Hepatocyte (in vitro differentiated cells): ENCODE results near the gene F2. TPM values are rescaled to one million over a fixed set of nuclear protein-coding genes. Genes with fewer than 3 reads are reported as not detected.
"Not testable (repeated sequence)": the region's sequence is repeated elsewhere in the genome, so short reads cannot be mapped to it uniquely, and the experiment has no call there.

Source experiments
- DNase-seq: peaks from one replicate; pipeline ENCODE4 v3.0.0-alpha.2; 2016; ENCODE audit warnings: low spot score
- H2AFZ ChIP-seq: fragments of 200-600 bp; sonication (generic); 2 replicates; pipeline ENCODE4 v1.6.0; 2016; ENCODE audit warnings: antibody characterized with exemption, mild to moderate bottlenecking
- H3K27ac ChIP-seq: fragments of 200-600 bp; sonication (generic); 2 replicates; pipeline ENCODE4 v1.5.1; 2016; ENCODE audit warnings: mild to moderate bottlenecking
- H3K27me3 ChIP-seq: fragments of 200-600 bp; sonication (generic); 2 replicates; pipeline ENCODE4 v1.6.1; 2016
- H3K36me3 ChIP-seq: fragments of 200-600 bp; sonication (generic); replicated peaks from 2 replicates; pipeline ENCODE4 v1.5.1; 2016; ENCODE audit warnings: low read depth; ENCODE audit not compliant: insufficient read depth
- H3K4me1 ChIP-seq: fragments of 200-600 bp; sonication (generic); 2 replicates; pipeline ENCODE4 v1.5.1; 2016; ENCODE audit warnings: mild to moderate bottlenecking, moderate library complexity; ENCODE audit not compliant: insufficient read depth
- H3K4me2 ChIP-seq: fragments of 200-600 bp; sonication (generic); 2 replicates; pipeline ENCODE4 v1.6.0; 2016
- H3K4me3 ChIP-seq: fragments of 200-600 bp; sonication (generic); 2 replicates; pipeline ENCODE4 v1.5.1; 2016; ENCODE audit warnings: mild to moderate bottlenecking
- H3K79me2 ChIP-seq: fragments of 200-600 bp; sonication (generic); 2 replicates; pipeline ENCODE4 v1.6.0; 2017; ENCODE audit warnings: mild to moderate bottlenecking
- H3K9me2 ChIP-seq: fragments of 200-600 bp; sonication (generic); replicated peaks from 2 replicates; pipeline ENCODE4 v1.6.0; 2017; ENCODE audit warnings: mild to moderate bottlenecking; ENCODE audit not compliant: insufficient read depth
- H3K9me3 ChIP-seq: fragments of 200-600 bp; sonication (generic); 2 replicates; pipeline ENCODE4 v1.5.1; 2016; ENCODE audit warnings: low read depth, mild to moderate bottlenecking
- H4K20me1 ChIP-seq: fragments of 200-600 bp; sonication (generic); 2 replicates; pipeline ENCODE4 v1.6.0; 2016; ENCODE audit warnings: mild to moderate bottlenecking; ENCODE audit not compliant: insufficient read depth, poor library complexity, severe bottlenecking
- CTCF ChIP-seq: fragments of 200-600 bp; sonication (generic); IDR thresholded peaks from 2 replicates; pipeline ENCODE4 v1.5.1; 2016; ENCODE audit warnings: antibody characterized with exemption, mild to moderate bottlenecking; ENCODE audit not compliant: poor library complexity
- EZH2 ChIP-seq: fragments of 200-600 bp; sonication (generic); IDR thresholded peaks from 2 replicates; pipeline ENCODE4 v1.6.1; 2016; ENCODE audit warnings: antibody characterized with exemption, mild to moderate bottlenecking, borderline replicate concordance
- EZH2phosphoT487 ChIP-seq: fragments of 200-600 bp; sonication (generic); IDR thresholded peaks from one replicate; pipeline ENCODE4 v1.6.1; 2018; ENCODE audit warnings: antibody characterized with exemption, mild to moderate bottlenecking, low read depth, moderate library complexity; ENCODE audit not compliant: unreplicated experiment, severe bottlenecking
- WGBS: methylation state at CpG from one replicate; pipeline ENCODE4 v1.1.6; 2016; ENCODE audit warnings: low lambda C conversion rate; ENCODE audit errors: missing lambda C conversion rate; 5-methylcytosine and 5-hydroxymethylcytosine counted together
- polyA plus RNA-seq: library from polyadenylated mRNA; unstranded; fragments of >200 nt; fragmentation: Nextera tagmentation; extraction: Ambion mirVana; gene quantifications from 2 replicates; pipeline ENCODE4 v1.2.1, GENCODE V29; 2016
- total RNA-seq: library from RNA; depleted of rRNA; stranded (reverse); fragments of >200 nt; gene quantifications from 2 replicates; pipeline ENCODE4 v1.2.3, GENCODE V29; 2014

The F2 gene
- 79.7 and 85.9 TPM in 2 replicates for total RNA-seq
- 96.2 and 111 TPM in 2 replicates for polyA plus RNA-seq

DNA sequence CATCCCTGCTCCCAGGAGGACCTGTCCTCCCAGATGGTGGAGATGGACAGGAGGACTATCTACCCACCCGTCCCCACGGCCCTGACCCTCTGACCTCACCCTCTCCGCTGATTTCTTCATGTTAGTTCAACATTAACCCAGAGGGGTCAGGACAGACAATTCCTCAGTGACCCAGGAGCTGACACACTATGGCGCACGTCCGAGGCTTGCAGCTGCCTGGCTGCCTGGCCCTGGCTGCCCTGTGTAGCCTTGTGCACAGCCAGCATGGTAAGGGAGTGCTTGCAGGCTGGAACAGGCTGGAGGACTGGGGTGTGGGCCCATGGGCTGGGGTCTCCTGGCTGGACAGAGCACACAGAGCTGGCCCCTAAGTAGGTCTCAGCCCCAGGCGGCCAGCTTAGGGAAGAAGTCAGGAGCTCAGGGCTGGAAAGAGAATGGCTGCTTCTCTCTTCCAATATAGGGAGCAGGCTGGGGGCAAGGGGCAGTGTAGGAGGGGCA is at the start of gene F2:
Gene F2, plus strand, starts transcription at position 166 of the 495 bp plus-strand sequence. Its CDS starts 23 bp downstream, at position 189.
- Histone ChIP-seq H3K4me3 (no peak within 1 kb of the TSS), H3K4me1 (no peaks in the 10 kb centered on the region), H3K27ac (peak within 1 kb of the TSS; percentile 37), H4K20me1 (no peaks in the 10 kb centered on the region), H2AFZ (peak within 1 kb of the TSS; percentile 5), H3K9me2 (no peaks in the 10 kb centered on the region), H3K27me3 (no peaks in the 10 kb centered on the region), H3K9me3 (no peaks in the 10 kb centered on the region), H3K36me3 (no peaks in the 10 kb centered on the region), H3K4me2 (peak within 1 kb of the TSS; percentile 23), H3K79me2 (no peaks in the 10 kb centered on the region)
- 76% methylated on average over 7 of the region's 7 CpGs for WGBS
- DNase-seq, result peak; percentile 34
- no peak for TF ChIP-seq CTCF

DNA sequence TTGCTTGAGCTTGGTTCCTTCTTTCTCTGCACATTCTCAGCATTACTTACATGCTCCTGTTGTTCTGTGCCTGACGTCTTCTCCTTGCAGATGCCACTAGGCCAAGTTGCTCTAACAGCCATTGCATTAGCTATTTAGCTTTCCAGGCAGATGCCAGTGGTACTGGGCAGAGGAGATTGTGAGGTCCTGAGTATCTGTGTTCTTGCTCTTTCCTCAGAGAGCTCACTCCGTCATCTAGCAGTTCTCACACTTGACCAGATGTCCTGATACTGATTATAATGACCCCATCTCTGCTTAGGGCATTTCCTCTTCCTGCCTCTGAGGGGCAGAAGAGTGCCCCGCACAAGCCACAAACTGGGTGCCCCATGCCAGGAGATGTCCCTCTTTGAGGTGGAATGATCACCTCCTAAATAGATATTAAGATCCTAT is 49.3 kb upstream of the F2 start:
- Histone ChIP-seq H3K79me2 (no peaks in the 10 kb centered on the region), H3K36me3 (peaks cover 5% of the 10 kb centered on the region), H4K20me1 (no peaks in the 10 kb centered on the region), H3K4me2 (no peak overlapping the region), H3K27me3 (no peaks in the 10 kb centered on the region), H3K4me1 (peaks cover 10% of the 10 kb centered on the region), H3K9me2 (no peaks in the 10 kb centered on the region), H3K4me3 (no peak overlapping the region), H2AFZ (no peak overlapping the region), H3K27ac (no peak overlapping the region), H3K9me3 (no peaks in the 10 kb centered on the region)
- WGBS, result 90% methylated on average over 3 of the region's 3 CpGs
- TF ChIP-seq EZH2phosphoT487 (no peak), CTCF (peak; percentile 16)
- DNase-seq, result no peak

GRCh38 chr11:46670521-46670920 is 48.5 kb upstream of the F2 start:
- H3K36me3 ChIP-seq, H3K79me2 ChIP-seq, H3K4me2 ChIP-seq, H3K27ac ChIP-seq, H3K4me3 ChIP-seq, H2AFZ ChIP-seq, H4K20me1 ChIP-seq, DNase-seq, H3K9me3 ChIP-seq, H3K9me2 ChIP-seq, H3K27me3 ChIP-seq: not testable (repeated sequence)
- 96% methylated on average over 3 of the region's 3 CpGs for WGBS
- H3K4me1 ChIP-seq, result peaks cover 17% of the 10 kb centered on the region

GRCh38 chr11:46671958-46672315 is 47.1 kb upstream of the F2 start:
- no peak for DNase-seq
- Histone ChIP-seq H3K4me1 (peaks cover 23% of the 10 kb centered on the region), H3K27me3 (no peaks in the 10 kb centered on the region), H4K20me1 (no peaks in the 10 kb centered on the region), H2AFZ (no peak overlapping the region), H3K9me2 (no peaks in the 10 kb centered on the region), H3K4me3 (no peak overlapping the region), H3K4me2 (no peak overlapping the region), H3K79me2 (no peaks in the 10 kb centered on the region), H3K27ac (no peak overlapping the region), H3K9me3 (no peaks in the 10 kb centered on the region), H3K36me3 (peaks cover 5% of the 10 kb centered on the region)
- no peak for TF ChIP-seq EZH2phosphoT487
- no peak for TF ChIP-seq CTCF
- no peak for TF ChIP-seq EZH2
- WGBS, result 97% methylated on average over 10 of the region's 10 CpGs
